Type B pancreatic cell (in vitro differentiated cells): ENCODE results near the gene DNAJB5. TPM values are rescaled to one million over a fixed set of nuclear protein-coding genes. Genes with fewer than 3 reads are reported as not detected.

Experiments used
- DNase-seq: peaks from one replicate; pipeline ENCODE4 v3.0.0; 2021; ENCODE audit warnings: mixed read lengths; ENCODE audit not compliant: unreplicated experiment; ENCODE audit errors: extremely low spot score
- H3K27ac Mint-ChIP-seq: 2 replicates; pipeline ENCODE4 v1.8.0; 2021; ENCODE audit warnings: mild to moderate bottlenecking, mixed read lengths
- H3K27me3 Mint-ChIP-seq: 2 replicates; pipeline ENCODE4 v1.8.0; 2021; ENCODE audit warnings: mixed read lengths
- H3K36me3 Mint-ChIP-seq: 2 replicates; pipeline ENCODE4 v1.8.0; 2021; ENCODE audit warnings: mixed read lengths
- H3K4me1 Mint-ChIP-seq: one replicate; pipeline ENCODE4 v1.8.0; 2021; ENCODE audit warnings: mixed read lengths; ENCODE audit not compliant: unreplicated experiment
- H3K4me3 Mint-ChIP-seq: 2 replicates; pipeline ENCODE4 v1.8.0; 2021; ENCODE audit warnings: mild to moderate bottlenecking, mixed read lengths
- H3K9me3 Mint-ChIP-seq: 2 replicates; pipeline ENCODE4 v1.8.0; 2021; ENCODE audit warnings: mixed read lengths
- CTCF ChIP-seq: fragments of 200-600 bp; sonication (generic); conservative IDR thresholded peaks from 2 replicates; pipeline ENCODE4 v1.5.0; 2021; ENCODE audit warnings: antibody characterized with exemption, mild to moderate bottlenecking
- total RNA-seq: library from RNA; stranded (reverse); gene quantifications from 2 replicates; pipeline ENCODE4 v1.2.1, GENCODE V29; 2021; ENCODE audit warnings: low replicate concordance

DNAJB5 gene
- total RNA-seq, 1 donor from 2014 or later: 12.2 TPM

- Mint-ChIP-seq H3K4me3 (peak within 1 kb of the TSS; percentile 82), H3K27ac (no peak within 1 kb of the TSS), H3K36me3 (no peaks in the 10 kb centered on the region), H3K4me1 (no peaks in the 10 kb centered on the region), H3K27me3 (peaks cover 91% of the 10 kb centered on the region), H3K9me3 (no peaks in the 10 kb centered on the region)
- DNase-seq: no peak
- peak; percentile 13 for TF ChIP-seq CTCF
Observed at GRCh38 chr9:34957492-34958410, 31.8 kb upstream of the DNAJB5 start, which contains the start of gene PHF24. PHF24 (plus strand) TSS chr9:34958285; CDS start chr9:34971299, 13,014 bp downstream.

- no peaks in the 10 kb centered on the region for H3K36me3 Mint-ChIP-seq
- H3K27ac Mint-ChIP-seq: no peak overlapping the region
- no peak overlapping the region for H3K4me3 Mint-ChIP-seq
- peaks cover 91% of the 10 kb centered on the region for H3K27me3 Mint-ChIP-seq
- DNase-seq: no peak
- TF ChIP-seq CTCF: peak; percentile 8
- no peaks in the 10 kb centered on the region for H3K9me3 Mint-ChIP-seq
- no peaks in the 10 kb centered on the region for H3K4me1 Mint-ChIP-seq
Observed at GRCh38 chr9:34958411-34958982, 31.0 kb upstream of the DNAJB5 start.

GRCh38 chr9:34959461-34959860, 30.1 kb upstream of the DNAJB5 start:
- Mint-ChIP-seq H3K4me1 (no peaks in the 10 kb centered on the region), H3K4me3 (no peak overlapping the region), H3K27me3 (peaks cover 92% of the 10 kb centered on the region), H3K9me3 (no peaks in the 10 kb centered on the region), H3K36me3 (no peaks in the 10 kb centered on the region), H3K27ac (no peak overlapping the region)
- no peak for TF ChIP-seq CTCF
- DNase-seq: no peak

- no peak overlapping the region for H3K4me3 Mint-ChIP-seq
- DNase-seq: no peak
Observed at GRCh38 chr9:34961574-34962490, 27.7 kb upstream of the DNAJB5 start.

More at GRCh38 chr9:34961574-34962490, 27.7 kb upstream of the DNAJB5 start:
- no peaks in the 10 kb centered on the region for H3K36me3 Mint-ChIP-seq
- no peaks in the 10 kb centered on the region for H3K4me1 Mint-ChIP-seq
- TF ChIP-seq CTCF: no peak
- H3K27ac Mint-ChIP-seq: no peak overlapping the region
- no peaks in the 10 kb centered on the region for H3K9me3 Mint-ChIP-seq
- H3K27me3 Mint-ChIP-seq: peaks cover 89% of the 10 kb centered on the region
